H9 (cell line): ENCODE data around the gene TECPR2. TPM values are rescaled to one million over a fixed set of nuclear protein-coding genes. Genes with fewer than 3 reads are reported as not detected.

Experiments
- DNase-seq: peaks from one replicate; pipeline ENCODE4 v3.0.0-alpha.2; 2017
- H2AFZ ChIP-seq: one replicate; pipeline ENCODE4 v1.6.1; 2013; ENCODE audit warnings: mild to moderate bottlenecking, low read length, control low read depth, moderate library complexity
- H2AK5ac ChIP-seq: 2 replicates; pipeline ENCODE4 v1.6.1; 2013; ENCODE audit warnings: low read length, control low read depth, mixed read lengths; ENCODE audit not compliant: insufficient read length
- H2BK120ac ChIP-seq: one replicate; pipeline ENCODE4 v1.6.1; 2013; ENCODE audit warnings: low read depth, mild to moderate bottlenecking, low read length, control low read depth, inconsistent platforms; ENCODE audit not compliant: poor library complexity, severe bottlenecking
- H2BK12ac ChIP-seq: 2 replicates; pipeline ENCODE4 v1.6.1; 2013; ENCODE audit warnings: low read length, control low read depth, mixed read lengths, low read depth; ENCODE audit not compliant: insufficient read length
- H2BK15ac ChIP-seq: 2 replicates; pipeline ENCODE4 v1.6.1; 2013; ENCODE audit warnings: low read depth, low read length, control low read depth
- H2BK20ac ChIP-seq: one replicate; pipeline ENCODE4 v1.6.1; 2013; ENCODE audit warnings: low read depth, mild to moderate bottlenecking, low read length, control low read depth, inconsistent platforms; ENCODE audit not compliant: poor library complexity, severe bottlenecking
- H2BK5ac ChIP-seq: 2 replicates; pipeline ENCODE4 v1.6.1; 2013; ENCODE audit warnings: low read length, control low read depth, mixed read lengths; ENCODE audit not compliant: insufficient read length
- H3K14ac ChIP-seq: 2 replicates; pipeline ENCODE4 v1.6.1; 2013; ENCODE audit warnings: low read length, control low read depth; ENCODE audit not compliant: insufficient read depth
- H3K18ac ChIP-seq: 2 replicates; pipeline ENCODE4 v1.6.1; 2013; ENCODE audit warnings: low read depth, mild to moderate bottlenecking, mixed read lengths, low read length, control low read depth; ENCODE audit not compliant: insufficient read length
- H3K23ac ChIP-seq: 2 replicates; pipeline ENCODE4 v1.6.1; 2013; ENCODE audit warnings: low read length, control low read depth, mixed read lengths, low read depth; ENCODE audit not compliant: insufficient read length
- H3K23me2 ChIP-seq: 2 replicates; pipeline ENCODE4 v1.6.1; 2013; ENCODE audit warnings: low read depth, mild to moderate bottlenecking, mixed read lengths, low read length, control low read depth; ENCODE audit not compliant: insufficient read length, poor library complexity, severe bottlenecking
- H3K27ac ChIP-seq: 2 replicates; pipeline ENCODE4 v1.5.1; 2013; ENCODE audit warnings: low read length, control low read depth, mixed read lengths, low read depth; ENCODE audit not compliant: insufficient read length
- H3K27me3 ChIP-seq: 2 replicates; pipeline ENCODE4 v1.6.1; 2013; ENCODE audit warnings: low read length, control low read depth, inconsistent platforms; ENCODE audit not compliant: insufficient read depth
- H3K4ac ChIP-seq: 2 replicates; pipeline ENCODE4 v1.6.1; 2013; ENCODE audit warnings: low read depth, mild to moderate bottlenecking, control low read depth, inconsistent platforms, low read length, moderate library complexity
- H3K4me1 ChIP-seq: 2 replicates; pipeline ENCODE4 v1.6.1; 2013; ENCODE audit warnings: low read length, control low read depth, inconsistent platforms; ENCODE audit not compliant: insufficient read depth
- H3K4me2 ChIP-seq: 2 replicates; pipeline ENCODE4 v1.6.1; 2013; ENCODE audit warnings: low read length, control low read depth, mixed read lengths; ENCODE audit not compliant: insufficient read length, insufficient read depth
- H3K56ac ChIP-seq: 2 replicates; pipeline ENCODE4 v1.6.1; 2013; ENCODE audit warnings: low read depth, mild to moderate bottlenecking, mixed read lengths, low read length, control low read depth; ENCODE audit not compliant: insufficient read length
- H3K79me1 ChIP-seq: 2 replicates; pipeline ENCODE4 v1.6.1; 2013; ENCODE audit warnings: low read depth, mild to moderate bottlenecking, moderate library complexity, low read length, control low read depth, inconsistent platforms; ENCODE audit not compliant: insufficient read depth, poor library complexity, severe bottlenecking
- H3K79me2 ChIP-seq: 2 replicates; pipeline ENCODE4 v1.6.1; 2013; ENCODE audit warnings: low read length, control low read depth, inconsistent platforms; ENCODE audit not compliant: insufficient read depth
- H3K9ac ChIP-seq: 2 replicates; pipeline ENCODE4 v1.6.1; 2013; ENCODE audit warnings: low read length, control low read depth, mixed read lengths; ENCODE audit not compliant: insufficient read length; ENCODE audit errors: extremely low read depth
- H3K9me3 ChIP-seq: one replicate; pipeline ENCODE4 v1.6.1; 2013; ENCODE audit warnings: low read depth, low read length, inconsistent platforms; ENCODE audit not compliant: control insufficient read depth
- H3T11ph ChIP-seq: one replicate; pipeline ENCODE4 v1.6.1; 2013; ENCODE audit warnings: mild to moderate bottlenecking, low read length, control low read depth, inconsistent platforms
- H4K20me1 ChIP-seq: one replicate; pipeline ENCODE4 v1.6.1; 2013; ENCODE audit not compliant: control insufficient read depth, insufficient read length, insufficient read depth
- H4K5ac ChIP-seq: 2 replicates; pipeline ENCODE4 v1.6.1; 2013; ENCODE audit warnings: low read depth, mild to moderate bottlenecking, mixed read lengths, low read length, control low read depth; ENCODE audit not compliant: insufficient read length
- H4K8ac ChIP-seq: replicated peaks from 2 replicates; pipeline ENCODE4 v1.6.1; 2013; ENCODE audit warnings: low read length, control low read depth, mixed read lengths, low read depth; ENCODE audit not compliant: insufficient read length
- H4K91ac ChIP-seq: 2 replicates; pipeline ENCODE4 v1.6.1; 2013; ENCODE audit warnings: low read depth, mild to moderate bottlenecking, moderate library complexity, mixed read lengths, low read length, control low read depth; ENCODE audit not compliant: insufficient read length
- H3K27ac Mint-ChIP-seq, 3 experiments: 2 replicates in 2 of 3; 3 replicates in 1 of 3; pipeline ENCODE4 v1.8.0; 2020 to 2021; ENCODE audit warnings: mixed read lengths in 3 of 3, mild to moderate bottlenecking in 1 of 3, moderate library complexity in 1 of 3
- H3K27me3 Mint-ChIP-seq: 2 replicates; pipeline ENCODE4 v1.8.0; 2021; ENCODE audit warnings: low read depth, mild to moderate bottlenecking, moderate library complexity, mixed read lengths
- H3K36me3 Mint-ChIP-seq, 3 experiments: 2 replicates in 2 of 3; 3 replicates in 1 of 3; pipeline ENCODE4 v1.8.0; 2020 to 2021; ENCODE audit warnings: low read depth in 3 of 3, mixed read lengths in 3 of 3; ENCODE audit not compliant: insufficient read depth in 1 of 3
- H3K4me1 Mint-ChIP-seq, 2 experiments: 2 replicates each; pipeline ENCODE4 v1.8.0; 2020; ENCODE audit warnings: mixed read lengths in 2 of 2
- H3K4me3 Mint-ChIP-seq, 2 experiments: 2 replicates in 1 of 2; 3 replicates in 1 of 2; pipeline ENCODE4 v1.8.0; 2020 to 2021; ENCODE audit warnings: mild to moderate bottlenecking in 2 of 2, mixed read lengths in 2 of 2, moderate library complexity in 1 of 2
- H3K9me3 Mint-ChIP-seq, 2 experiments: 2 replicates in 1 of 2; 3 replicates in 1 of 2; pipeline ENCODE4 v1.8.0; 2020; ENCODE audit warnings: mild to moderate bottlenecking in 2 of 2, mixed read lengths in 2 of 2, moderate library complexity in 1 of 2
- WGBS: extraction: QIAGEN DNeasy Blood & Tissue Kit; methylation state at CpG from one replicate; pipeline ENCODE4 v1.1.7; 2013; ENCODE audit warnings: missing lambda C conversion rate, low lambda C conversion rate, mixed read lengths; ENCODE audit not compliant: insufficient read length; ENCODE audit errors: extremely low coverage; 5-methylcytosine and 5-hydroxymethylcytosine counted together
- total RNA-seq: library from RNA; stranded (reverse); gene quantifications from 2 replicates; pipeline ENCODE4 v1.2.1, GENCODE V29; 2021
- TF ChIP-seq, protein P1 (sequence below): fragments of 200-600 bp; sonication (generic); conservative IDR thresholded peaks from 3 replicates; pipeline ENCODE4 v1.8.0; 2021; ENCODE audit warnings: antibody characterized with exemption, mild to moderate bottlenecking

TECPR2 gene
- total RNA-seq, 1 experiment from 2014 or later: 15.4 TPM

DNA sequence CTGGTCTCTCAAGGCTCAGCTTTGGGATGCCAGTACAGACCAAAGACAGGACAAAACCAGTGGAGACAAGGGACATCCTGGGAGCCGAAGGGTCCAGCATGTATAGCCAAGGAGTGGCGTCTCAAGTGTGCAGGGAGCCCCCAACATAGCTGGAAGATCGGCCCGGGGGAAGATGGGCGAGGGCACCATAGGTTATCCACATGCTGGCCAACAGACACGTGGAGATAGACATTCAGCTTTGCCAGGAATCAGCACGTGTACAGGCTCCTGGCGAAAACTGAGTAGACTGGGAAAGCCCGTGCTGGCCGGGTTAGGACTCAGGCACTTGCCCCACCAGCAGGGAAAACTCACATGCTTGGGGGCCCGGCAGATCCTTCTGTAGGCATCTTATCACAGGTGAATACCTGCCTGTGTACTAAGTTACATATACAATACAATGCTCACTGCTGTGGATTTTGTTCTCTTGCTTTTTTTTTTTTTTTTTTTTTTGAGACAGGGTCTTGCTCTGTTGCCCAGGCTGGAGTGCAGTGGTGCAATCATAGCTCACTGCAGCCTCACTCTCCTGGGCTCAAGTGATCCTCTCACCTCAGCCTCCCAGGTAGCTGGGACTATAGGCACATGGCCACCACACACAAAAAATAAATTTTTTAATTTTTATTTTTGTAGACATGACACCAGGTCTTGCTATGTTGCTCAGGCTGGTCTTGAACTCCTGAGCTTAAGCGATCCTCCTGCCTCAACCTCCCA lies 152.4 kb downstream of the TECPR2 start:
- H4K5ac ChIP-seq: no peak overlapping the region
- H3K79me2 ChIP-seq: no peaks in the 10 kb centered on the region
- no peak overlapping the region for H4K91ac ChIP-seq
- H3K27me3 ChIP-seq: no peaks in the 10 kb centered on the region
- no CpG with 5 or more reads among the region's 12 CpGs for WGBS
- no peaks in the 10 kb centered on the region for H3K9me3 ChIP-seq
- no peak overlapping the region for H2BK15ac ChIP-seq
- H3K27me3 Mint-ChIP-seq: peaks cover 18% of the 10 kb centered on the region
- peaks cover 5% of the 10 kb centered on the region for H3K23me2 ChIP-seq
- TF ChIP-seq, protein P1, sequence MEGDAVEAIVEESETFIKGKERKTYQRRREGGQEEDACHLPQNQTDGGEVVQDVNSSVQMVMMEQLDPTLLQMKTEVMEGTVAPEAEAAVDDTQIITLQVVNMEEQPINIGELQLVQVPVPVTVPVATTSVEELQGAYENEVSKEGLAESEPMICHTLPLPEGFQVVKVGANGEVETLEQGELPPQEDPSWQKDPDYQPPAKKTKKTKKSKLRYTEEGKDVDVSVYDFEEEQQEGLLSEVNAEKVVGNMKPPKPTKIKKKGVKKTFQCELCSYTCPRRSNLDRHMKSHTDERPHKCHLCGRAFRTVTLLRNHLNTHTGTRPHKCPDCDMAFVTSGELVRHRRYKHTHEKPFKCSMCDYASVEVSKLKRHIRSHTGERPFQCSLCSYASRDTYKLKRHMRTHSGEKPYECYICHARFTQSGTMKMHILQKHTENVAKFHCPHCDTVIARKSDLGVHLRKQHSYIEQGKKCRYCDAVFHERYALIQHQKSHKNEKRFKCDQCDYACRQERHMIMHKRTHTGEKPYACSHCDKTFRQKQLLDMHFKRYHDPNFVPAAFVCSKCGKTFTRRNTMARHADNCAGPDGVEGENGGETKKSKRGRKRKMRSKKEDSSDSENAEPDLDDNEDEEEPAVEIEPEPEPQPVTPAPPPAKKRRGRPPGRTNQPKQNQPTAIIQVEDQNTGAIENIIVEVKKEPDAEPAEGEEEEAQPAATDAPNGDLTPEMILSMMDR: no peak
- H3K4me3 Mint-ChIP-seq: no peak overlapping the region
- H3K36me3 Mint-ChIP-seq: no peaks in the 10 kb centered on the region
- H4K8ac ChIP-seq: no peak overlapping the region
- no peaks in the 10 kb centered on the region for H3K79me1 ChIP-seq
- no peaks in the 10 kb centered on the region; a peak in 1 of 5 replicates for H3K9me3 Mint-ChIP-seq
- H3K4me1 Mint-ChIP-seq: peaks cover 14 to 18% of the 10 kb centered on the region in 2 experiments
- no peak overlapping the region for H3K56ac ChIP-seq
- no peaks in the 10 kb centered on the region; the same call in 1 of the 2 replicates for H3K4me1 ChIP-seq
- H2BK12ac ChIP-seq: no peak overlapping the region
- H3K23ac ChIP-seq: no peak overlapping the region
- H4K20me1 ChIP-seq: no peaks in the 10 kb centered on the region
- H3K14ac ChIP-seq: no peak overlapping the region
- no peak overlapping the region for H3T11ph ChIP-seq
- H3K4ac ChIP-seq: no peak overlapping the region
- no peak overlapping the region for H2BK5ac ChIP-seq
- H2BK120ac ChIP-seq: no peak overlapping the region
- H3K27ac Mint-ChIP-seq: no peak overlapping the region
- no peak overlapping the region for H2BK20ac ChIP-seq
- no peak overlapping the region for H3K9ac ChIP-seq
- no peak overlapping the region for H3K18ac ChIP-seq
- no peak for DNase-seq
- no peak overlapping the region for H2AK5ac ChIP-seq
- H3K4me2 ChIP-seq: no peak overlapping the region
- H2AFZ ChIP-seq: no peak overlapping the region
- H3K27ac ChIP-seq: no peak overlapping the region
